HEK293T (cell line): ENCODE data around the gene FLCN.
"Not testable (repeated sequence)": the region's sequence is repeated elsewhere in the genome, so short reads cannot be mapped to it uniquely, and the experiment has no call there.

Experiments used
- CTCF ChIA-PET: fragments of 350-600 bp; formaldehyde crosslinking; extraction: SDS; loops from one replicate; lab custom pipeline; 2021; ENCODE audit warnings: antibody characterized with exemption, inconsistent platforms; lab: Yijun Ruan, JAX
- POLR2A ChIA-PET: fragments of 350-600 bp; formaldehyde crosslinking; extraction: SDS; loops from one replicate; lab custom pipeline; 2020; ENCODE audit warnings: antibody characterized with exemption, inconsistent platforms; lab: Yijun Ruan, JAX
- DNase-seq: peaks from one replicate; pipeline ENCODE4 v3.0.0; 2012; ENCODE audit warnings: mixed read lengths; ENCODE audit errors: extremely low spot score
- ARNT ChIP-seq: fragments of 450-650 bp; IDR thresholded peaks from 2 replicates; pipeline ENCODE4 v1.6.1; 2017; ENCODE audit warnings: mild to moderate bottlenecking
- BHLHE40 ChIP-seq: fragments of 450-650 bp; IDR thresholded peaks from 2 replicates; pipeline ENCODE4 v1.6.1; 2016; ENCODE audit warnings: mild to moderate bottlenecking, moderate library complexity, borderline replicate concordance
- CTBP1 ChIP-seq: fragments of 450-650 bp; IDR thresholded peaks from 2 replicates; pipeline ENCODE4 v1.6.1; 2016; ENCODE audit warnings: borderline replicate concordance
- ELF4 ChIP-seq: fragments of 450-650 bp; IDR thresholded peaks from 2 replicates; pipeline ENCODE4 v1.6.1; 2017; ENCODE audit warnings: antibody characterized with exemption
- FOXA1 ChIP-seq: fragments of 450-650 bp; IDR thresholded peaks from 2 replicates; pipeline ENCODE4 v1.6.1; 2016; ENCODE audit warnings: mild to moderate bottlenecking
- FOXK2 ChIP-seq: fragments of 450-650 bp; IDR thresholded peaks from 2 replicates; pipeline ENCODE4 v1.6.1; 2016; ENCODE audit warnings: mild to moderate bottlenecking
- FOXM1 ChIP-seq: fragments of 450-650 bp; IDR thresholded peaks from 2 replicates; pipeline ENCODE4 v1.6.1; 2017; ENCODE audit warnings: mild to moderate bottlenecking, borderline replicate concordance
- HDGF ChIP-seq: fragments of 450-650 bp; IDR thresholded peaks from 2 replicates; pipeline ENCODE4 v1.6.1; 2017; ENCODE audit warnings: antibody characterized with exemption, borderline replicate concordance
- L3MBTL2 ChIP-seq: fragments of 450-650 bp; conservative IDR thresholded peaks from 2 replicates; pipeline ENCODE4 v1.6.1; 2016; ENCODE audit warnings: mild to moderate bottlenecking
- LEF1 ChIP-seq: fragments of 450-650 bp; IDR thresholded peaks from 2 replicates; pipeline ENCODE4 v1.6.1; 2017; ENCODE audit warnings: mild to moderate bottlenecking, borderline replicate concordance
- NFRKB ChIP-seq: fragments of 450-650 bp; IDR thresholded peaks from 2 replicates; pipeline ENCODE4 v1.6.1; 2016; ENCODE audit warnings: mild to moderate bottlenecking, moderate library complexity
- SP1 ChIP-seq: fragments of 450-650 bp; IDR thresholded peaks from 2 replicates; pipeline ENCODE4 v1.6.1; 2017
- SUZ12 ChIP-seq: fragments of 450-650 bp; IDR thresholded peaks from 2 replicates; pipeline ENCODE4 v1.6.1; 2016; ENCODE audit warnings: mild to moderate bottlenecking
- TARDBP ChIP-seq: fragments of 450-650 bp; IDR thresholded peaks from 2 replicates; pipeline ENCODE4 v1.6.1; 2016
- ZNF384 ChIP-seq: fragments of 450-650 bp; IDR thresholded peaks from 2 replicates; pipeline ENCODE4 v1.6.1; 2016
- TF ChIP-seq, protein P1 (sequence below): fragments of 450-650 bp; IDR thresholded peaks from 2 replicates; pipeline ENCODE4 v1.6.1; 2016

Gene FLCN

DNA sequence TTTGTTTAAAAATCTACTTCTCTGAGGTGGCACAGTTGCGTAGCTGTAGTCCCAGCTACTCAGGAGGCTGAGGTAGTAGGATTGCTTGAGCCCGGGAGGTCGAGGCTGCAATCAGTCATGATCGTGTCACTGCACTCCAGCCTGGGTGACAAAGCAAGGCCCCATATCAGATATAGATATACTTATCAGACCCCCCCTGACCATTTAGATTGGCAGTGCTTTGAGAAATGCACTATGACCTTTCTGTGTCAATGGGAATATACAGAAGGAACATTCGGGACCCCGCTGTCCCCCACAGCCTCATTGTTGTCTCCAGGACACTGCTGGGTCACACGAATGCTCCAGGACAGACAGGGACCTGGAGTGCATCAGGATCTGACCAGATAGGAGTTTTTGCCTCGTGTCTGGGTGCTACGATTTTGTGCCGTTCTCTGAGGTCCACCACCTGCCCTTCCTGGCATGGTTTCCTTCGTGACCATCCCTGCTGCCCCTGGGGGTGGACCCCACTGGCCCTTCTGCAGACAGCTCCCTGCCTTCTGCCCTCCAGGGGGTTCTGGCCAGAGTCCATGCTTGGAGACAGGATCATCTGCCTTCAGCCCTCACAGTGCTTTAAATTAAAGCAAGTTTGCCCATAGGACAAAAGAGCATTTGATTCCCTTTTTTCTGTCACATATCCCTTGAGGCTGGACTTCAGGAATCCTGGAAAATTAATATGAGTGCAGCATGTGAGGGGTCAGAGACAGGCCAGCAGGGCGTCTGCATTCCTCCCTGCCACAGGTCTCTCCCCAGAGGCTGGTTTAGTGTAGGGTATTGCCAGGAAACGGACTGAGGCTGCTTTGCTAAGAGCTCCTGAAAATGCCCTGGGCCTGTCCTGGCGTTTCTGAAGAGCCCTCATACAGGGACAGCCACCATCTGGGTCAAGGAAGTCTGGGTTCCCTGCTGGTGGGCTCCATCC lies 50.1 kb downstream of the FLCN start:
- TF ChIP-seq, protein P1, sequence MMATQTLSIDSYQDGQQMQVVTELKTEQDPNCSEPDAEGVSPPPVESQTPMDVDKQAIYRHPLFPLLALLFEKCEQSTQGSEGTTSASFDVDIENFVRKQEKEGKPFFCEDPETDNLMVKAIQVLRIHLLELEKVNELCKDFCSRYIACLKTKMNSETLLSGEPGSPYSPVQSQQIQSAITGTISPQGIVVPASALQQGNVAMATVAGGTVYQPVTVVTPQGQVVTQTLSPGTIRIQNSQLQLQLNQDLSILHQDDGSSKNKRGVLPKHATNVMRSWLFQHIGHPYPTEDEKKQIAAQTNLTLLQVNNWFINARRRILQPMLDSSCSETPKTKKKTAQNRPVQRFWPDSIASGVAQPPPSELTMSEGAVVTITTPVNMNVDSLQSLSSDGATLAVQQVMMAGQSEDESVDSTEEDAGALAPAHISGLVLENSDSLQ, result no peak
- TF ChIP-seq LEF1 (no peak), L3MBTL2 (no peak), CTBP1 (no peak), NFRKB (no peak), HDGF (no peak), ARNT (no peak), FOXA1 (no peak)
- DNase-seq, result no peak
- CTCF ChIA-PET, result no interaction called here
- POLR2A ChIA-PET, result no interaction called here

DNA sequence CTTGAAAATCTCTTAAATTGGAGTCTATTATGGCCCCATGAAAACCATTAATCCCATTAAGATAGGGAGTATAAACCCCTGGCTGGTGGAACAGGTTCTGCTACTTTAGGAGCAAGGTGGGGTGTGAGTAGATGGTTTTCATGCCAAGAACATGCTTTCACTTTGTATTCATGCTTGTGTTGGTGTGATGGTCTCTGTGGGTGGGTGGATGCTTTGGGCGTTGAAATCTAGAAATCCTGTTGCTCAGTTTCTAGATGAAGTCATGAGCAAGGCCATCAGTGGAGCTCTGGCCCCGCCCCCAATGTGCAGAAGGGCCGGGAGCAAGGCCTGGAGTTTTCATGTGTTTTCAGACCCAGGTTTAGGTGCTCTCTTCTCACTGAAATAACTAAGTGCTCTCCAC lies 50.9 kb downstream of the FLCN start:
- CTCF ChIA-PET, result no interaction called here
- TF ChIP-seq SUZ12 (no peak), HDGF (no peak), ARNT (no peak), ZNF384 (no peak), ELF4 (no peak), FOXK2 (no peak)
- TF ChIP-seq, protein P1, result no peak
- POLR2A ChIA-PET, result no interaction called here
- DNase-seq, result no peak

DNA sequence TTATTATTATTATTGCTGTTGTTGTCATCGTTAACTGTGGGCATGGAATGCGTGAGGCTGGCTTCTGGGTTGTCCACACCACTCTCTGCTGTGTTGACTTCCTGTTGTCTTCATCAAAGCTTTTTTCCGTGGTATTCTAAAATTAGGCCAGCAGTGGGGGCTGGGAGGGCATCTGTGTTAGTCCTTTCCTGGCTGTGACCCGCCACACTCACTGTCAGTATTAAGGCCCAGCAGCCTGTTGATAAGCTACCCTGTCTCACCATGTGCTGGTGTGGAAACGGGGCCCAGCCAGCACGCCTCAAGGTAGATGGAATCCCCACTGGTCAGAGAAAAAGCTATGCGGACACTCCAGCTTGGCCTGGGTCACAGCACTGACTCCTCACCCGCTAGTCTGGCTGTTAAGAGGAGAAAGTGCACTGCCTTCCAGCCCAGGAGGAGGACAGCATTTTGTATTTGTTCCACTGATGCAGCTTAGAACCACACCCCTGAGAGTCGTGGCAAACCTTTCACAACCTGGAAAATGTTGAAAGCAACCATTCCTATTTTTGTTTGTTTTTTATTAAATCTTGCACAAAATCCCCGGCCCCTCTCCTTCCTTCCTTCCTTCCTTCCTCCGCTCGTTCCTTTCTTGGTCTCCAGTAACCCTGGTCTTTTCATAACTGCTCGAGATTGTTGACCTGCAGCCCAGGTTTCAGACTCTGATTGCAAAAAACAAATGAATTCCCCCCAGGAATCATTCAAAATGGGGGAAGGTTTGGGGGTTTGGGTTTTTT lies 51.8 kb downstream of the FLCN start:
- POLR2A ChIA-PET, result interaction anchor here (1.4 kb wide), 1 partner anchor 15 kb away, joined by 4 read pairs; no protein-coding TSS in a partner anchor
- not testable (repeated sequence) for DNase-seq
- CTCF ChIA-PET, result interaction anchor here (0.6 kb wide), 1 partner anchor 628 kb away, joined by 3 read pairs; no protein-coding TSS in a partner anchor

DNA sequence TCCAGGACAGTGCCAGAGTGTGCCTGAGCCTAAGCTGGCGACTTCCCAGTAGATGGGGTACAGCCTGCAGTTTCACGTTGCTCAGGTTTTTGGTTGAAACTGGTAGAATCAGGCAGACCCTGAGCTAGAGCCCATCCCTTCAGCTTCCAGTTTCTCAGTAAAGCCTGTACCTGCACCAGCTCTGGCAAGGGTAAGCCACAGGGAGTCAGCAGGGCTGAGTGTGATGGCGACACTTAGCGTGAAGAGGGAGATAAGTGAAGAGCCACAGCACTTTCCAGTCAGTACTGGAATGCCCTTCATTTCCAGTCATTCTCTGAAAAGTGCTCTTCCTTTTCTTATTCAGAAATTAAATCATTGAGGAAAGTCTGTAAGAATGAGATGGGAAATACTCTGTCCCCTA lies 53.2 kb downstream of the FLCN start:
- ChIA-PET CTCF (no interaction called here), POLR2A (interaction anchor here (1.4 kb wide), 1 partner anchor 16 kb away, joined by 4 read pairs; no protein-coding TSS in a partner anchor)
- TF ChIP-seq L3MBTL2 (no peak), ZNF384 (no peak), TARDBP (no peak), ELF4 (no peak), LEF1 (no peak), BHLHE40 (no peak), FOXA1 (no peak), NFRKB (no peak), ARNT (no peak), FOXM1 (no peak), HDGF (no peak), SP1 (no peak), SUZ12 (no peak)
- TF ChIP-seq, protein P1, result no peak
- DNase-seq, result no peak

DNA sequence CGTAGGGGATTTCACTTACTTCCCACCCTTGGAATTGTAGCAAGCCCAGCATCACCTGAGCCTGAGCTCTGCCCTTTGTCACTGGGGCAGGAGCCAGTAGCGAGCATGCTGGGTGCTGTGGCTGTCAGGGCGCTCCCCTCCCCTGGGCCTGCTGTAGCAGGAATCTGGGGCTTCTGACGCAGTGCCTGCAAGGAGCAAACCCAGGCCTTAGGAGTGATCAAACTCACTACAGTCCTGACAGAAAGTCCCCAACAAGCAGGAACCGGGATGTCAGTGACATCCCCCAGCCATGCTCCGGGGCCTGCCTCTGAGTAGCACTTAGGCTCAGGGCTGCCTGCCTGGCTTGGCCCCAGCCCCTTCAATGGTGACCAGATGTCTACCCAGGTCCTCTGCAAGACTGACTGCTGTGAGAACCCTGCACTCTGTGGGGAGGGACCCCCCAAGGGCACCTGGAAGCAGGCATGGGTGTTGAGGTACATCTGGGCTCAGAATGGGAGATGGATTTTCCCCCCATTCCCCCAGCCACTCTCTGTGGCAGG lies 54.3 kb downstream of the FLCN start:
- POLR2A ChIA-PET, result no interaction called here
- CTCF ChIA-PET, result no interaction called here
- no peak for DNase-seq
- TF ChIP-seq TARDBP (no peak), ARNT (no peak), SP1 (no peak), BHLHE40 (no peak), FOXK2 (no peak), L3MBTL2 (no peak)
- TF ChIP-seq, protein P1, result no peak
